Fibroblast of villous mesenchyme (primary cell): ENCODE data around the gene PRDM7. TPM values are rescaled to one million over a fixed set of nuclear protein-coding genes. Genes with fewer than 3 reads are reported as not detected.
"Not testable (repeated sequence)": the region's sequence is repeated elsewhere in the genome, so short reads cannot be mapped to it uniquely, and the experiment has no call there.

Experiments used
- DNase-seq: peaks from one replicate; pipeline ENCODE4 v3.0.0-alpha.2; 2010; ENCODE audit warnings: low read depth
- H3K4me3 ChIP-seq: 2 replicates; pipeline ENCODE4 v1.5.1; 2011; ENCODE audit warnings: low read depth, mild to moderate bottlenecking, low read length
- CTCF ChIP-seq: IDR thresholded peaks from 2 replicates; pipeline ENCODE4 v1.5.1; 2012; ENCODE audit warnings: low read depth, mild to moderate bottlenecking, low read length; ENCODE audit not compliant: insufficient read depth
- total RNA-seq: library from RNA; depleted of rRNA; stranded (reverse); fragments of >200 nt; gene quantifications from 2 replicates; pipeline ENCODE4 v1.2.3, GENCODE V29; 2012

PRDM7 gene
- total RNA-seq, 1 donor, result not detected

- no peak overlapping the region for H3K4me3 ChIP-seq
- no peak for TF ChIP-seq CTCF
- DNase-seq, result no peak
These were observed 68.4 kb downstream of the PRDM7 start for GRCh38 chr16:90008708-90009145.

- not testable (repeated sequence) for H3K4me3 ChIP-seq, DNase-seq
These were observed 69.4 kb downstream of the PRDM7 start for GRCh38 chr16:90007635-90008234.

- no peak for DNase-seq
- H3K4me3 ChIP-seq, result no peak overlapping the region
- TF ChIP-seq CTCF, result no peak
These were observed 70.1 kb downstream of the PRDM7 start for GRCh38 chr16:90007015-90007414.

Other genes with a start within 250 kb of the PRDM7 start
- gene SPIRE2, start 248.9 kb downstream of the PRDM7 start, total RNA-seq, result 3.5 and 3.9 TPM in 2 replicates
- 188 and 270 TPM in 2 replicates for gene TCF25, start 203.7 kb downstream of the PRDM7 start, total RNA-seq
- gene MC1R, start 158.5 kb downstream of the PRDM7 start, total RNA-seq, result 3.9 and 6.1 TPM in 2 replicates
- 95.9 and 128 TPM in 2 replicates for gene TUBB3, start 154.0 kb downstream of the PRDM7 start, total RNA-seq
- 53.1 and 79.9 TPM in 2 replicates for gene DEF8, start 128.6 kb downstream of the PRDM7 start, total RNA-seq
- 0.64 and 0.86 TPM in 2 replicates for gene DBNDD1, start 57.9 kb downstream of the PRDM7 start, total RNA-seq